ENCODE data around the gene OPALIN.

- TF ChIP-seq CTCF (IDR thresholded peaks at IDR 0.05) (no peak), POLR2AphosphoS5 (IDR thresholded peaks at IDR 0.05; ENCODE audit: low read depth, low read length) (no peak), REST (IDR thresholded peaks at IDR 0.05; ENCODE audit: insufficient read depth in 1 of 2, low read depth in 2 of 2, low read length in 1 of 2) (no peak), SIN3A (IDR thresholded peaks at IDR 0.05; ENCODE audit: borderline replicate concordance, insufficient read depth, low read depth, low read length) (no peak)
Measured at GRCh38 chr10:96342402-96342801, 16.4 kb downstream of the OPALIN start.

Data from Panc1 (cell line).